PFSK-1 (cell line): ENCODE results near the gene CTRB1.

ENCODE experiments used
- POLR2AphosphoS5 ChIP-seq: IDR thresholded peaks from 2 replicates; pipeline ENCODE4 v1.6.1; 2012; ENCODE audit warnings: low read depth, mild to moderate bottlenecking, control low read depth, low read length, moderate library complexity
- REST ChIP-seq, 2 experiments: IDR thresholded peaks; 2 replicates each; pipeline versions ENCODE4 v1.6.1 to v1.8.0; 2011 to 2012; ENCODE audit warnings: low read depth in 2 of 2, low read length in 2 of 2, control low read depth in 1 of 2, inconsistent platforms in 1 of 2, mild to moderate bottlenecking in 1 of 2, moderate library complexity in 1 of 2; ENCODE audit not compliant: insufficient read depth in 1 of 2
- TAF1 ChIP-seq: IDR thresholded peaks from 2 replicates; pipeline ENCODE4 v1.6.1; 2012; ENCODE audit warnings: low read length, control low read depth, borderline replicate concordance; ENCODE audit not compliant: insufficient read depth

- TF ChIP-seq REST (IDR thresholded peaks at IDR 0.05; ENCODE audit: insufficient read depth in 1 of 2, low read depth in 2 of 2, low read length in 2 of 2) = no peak
- no peak for TF ChIP-seq TAF1
- TF ChIP-seq POLR2AphosphoS5 = no peak
Observed at GRCh38 chr16:75231570-75231969, 12.8 kb downstream of the CTRB1 start.
